ENCODE measurements around the gene SDCBP2. TPM values are rescaled to one million over a fixed set of nuclear protein-coding genes. Genes with fewer than 3 reads are reported as not detected.

The SDCBP2 gene
- total RNA-seq, 1 donor from 2014 or later, result 4.0 TPM

GRCh38 chr20:1331101-1331500 lies 2.2 kb upstream of the SDCBP2 start:
- DNase-seq (ENCODE audit: low read depth in 2 of 2), result no peak

GRCh38 chr20:1330075-1330830 lies 1.3 kb upstream of the SDCBP2 start:
- peak; percentile 47 to 82 for DNase-seq (ENCODE audit: low read depth in 2 of 2)

GRCh38 chr20:1327827-1328679 lies 886 bp downstream of the SDCBP2 start:
- DNase-seq (ENCODE audit: low read depth in 2 of 2), result no peak

GRCh38 chr20:1327241-1327653 lies 1.7 kb downstream of the SDCBP2 start:
- DNase-seq (ENCODE audit: low read depth in 2 of 2), result peak in 1 of 2 donors; percentile 37

- peak; percentile 33 to 64 for DNase-seq (ENCODE audit: low read depth in 2 of 2)
Observed at GRCh38 chr20:1326031-1326930, 2.7 kb downstream of the SDCBP2 start.

GRCh38 chr20:1325173-1326030 lies 3.5 kb downstream of the SDCBP2 start:
- DNase-seq (ENCODE audit: low read depth in 2 of 2), result peak; percentile 95 to 97

GRCh38 chr20:1324598-1325172 lies 4.3 kb downstream of the SDCBP2 start:
- DNase-seq (ENCODE audit: low read depth in 2 of 2), result peak; percentile 67 to 86

- DNase-seq (ENCODE audit: low read depth in 2 of 2), result no peak
Observed at GRCh38 chr20:1323830-1324597, 4.9 kb downstream of the SDCBP2 start.

- DNase-seq (ENCODE audit: low read depth in 2 of 2), result peak; percentile 40 to 48
Observed at GRCh38 chr20:1323256-1323655, 5.7 kb downstream of the SDCBP2 start.

- DNase-seq (ENCODE audit: low read depth in 2 of 2), result peak; percentile 98 to 99
Observed at GRCh38 chr20:1322511-1323245, 6.3 kb downstream of the SDCBP2 start.

GRCh38 chr20:1321654-1321939 lies 7.3 kb downstream of the SDCBP2 start:
- no peak for DNase-seq (ENCODE audit: low read depth in 2 of 2)

GRCh38 chr20:1320902-1321653 lies 7.9 kb downstream of the SDCBP2 start:
- DNase-seq (ENCODE audit: low read depth in 2 of 2), result no peak

GRCh38 chr20:1320016-1320415 lies 8.9 kb downstream of the SDCBP2 start:
- no peak for DNase-seq (ENCODE audit: low read depth in 2 of 2)

- DNase-seq (ENCODE audit: low read depth in 2 of 2), result no peak
Observed at GRCh38 chr20:1319462-1319861, 9.5 kb downstream of the SDCBP2 start.

- DNase-seq (ENCODE audit: low read depth in 2 of 2), result no peak
Observed at GRCh38 chr20:1319051-1319450, 9.9 kb downstream of the SDCBP2 start.

GRCh38 chr20:1317545-1318255 lies 11.2 kb downstream of the SDCBP2 start:
- peak in 1 of 2 donors; percentile 61 for DNase-seq (ENCODE audit: low read depth in 2 of 2)

- no peak for DNase-seq (ENCODE audit: low read depth in 2 of 2)
Observed at GRCh38 chr20:1315804-1316203, 13.1 kb downstream of the SDCBP2 start.

All from dermis microvascular lymphatic vessel endothelial cell (primary cell).